NCI-H128 (cell line): ENCODE results near the gene HYI.
A peak's percentile ranks its signal among the peaks of the same experiment; 100 is the strongest.

Source experiments
- DNase-seq: peaks from one replicate; lab custom pipeline; 2025; ENCODE audit not compliant: unreplicated experiment; lab: John Stamatoyannopoulos, UW

The HYI gene

DNA sequence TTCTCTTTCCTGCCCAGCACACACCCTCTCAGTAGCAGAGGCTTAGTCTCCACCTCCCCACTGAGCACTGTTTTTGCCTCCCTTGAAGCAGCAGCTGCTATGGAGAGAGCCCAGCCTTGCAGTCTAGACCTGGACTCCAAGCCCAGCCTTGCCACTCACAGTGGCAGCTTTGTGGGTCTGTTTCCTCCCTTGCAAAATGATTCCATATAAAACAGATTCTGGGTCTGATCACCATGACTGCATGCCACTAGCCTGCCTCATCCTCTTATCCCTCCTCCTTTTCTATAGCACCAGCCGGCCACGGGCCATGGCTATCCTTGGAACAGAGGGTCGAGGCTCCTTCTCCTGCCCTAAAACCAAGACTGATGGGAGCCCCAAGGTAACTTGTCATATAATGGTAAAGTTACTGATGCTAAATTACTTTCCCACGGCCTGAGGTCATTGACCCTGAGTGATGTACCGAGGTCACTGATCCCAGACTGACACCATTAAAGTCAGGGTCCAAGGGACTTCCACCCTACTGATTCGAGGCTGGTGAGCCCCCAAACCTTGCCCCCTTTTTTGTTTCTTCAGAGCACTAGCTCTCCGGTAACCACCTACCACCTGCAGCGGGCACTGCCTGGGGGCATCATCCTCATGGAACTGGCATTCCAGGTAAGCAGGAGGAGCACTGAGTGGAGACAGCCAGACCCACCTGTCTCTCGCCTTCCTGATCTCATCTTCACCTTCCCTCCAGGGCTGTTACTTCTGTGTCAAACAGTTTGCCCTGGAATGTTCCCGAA lies 7.9 kb downstream of the HYI start:
- DNase-seq: no peak

DNA sequence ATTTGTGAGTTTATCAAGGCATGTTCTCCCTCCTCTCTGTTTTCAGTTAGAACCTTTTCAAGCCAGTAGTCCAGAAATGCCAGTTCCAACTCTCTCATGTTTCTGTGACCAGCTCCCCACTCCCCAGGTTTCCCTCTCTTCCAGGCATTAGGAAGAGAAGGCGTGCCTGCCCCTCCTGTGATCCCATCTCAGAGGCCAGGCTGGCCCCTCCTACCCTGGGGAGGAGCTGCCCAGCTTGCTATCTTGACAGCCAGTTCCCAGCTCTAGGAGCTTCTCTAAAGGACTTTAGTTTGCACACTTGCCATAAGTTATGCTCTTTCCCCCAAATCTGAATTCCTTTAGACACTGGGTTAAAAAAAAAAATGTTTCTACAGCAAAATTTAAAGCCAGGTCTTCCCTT lies 8.9 kb downstream of the HYI start:
- DNase-seq: no peak

DNA sequence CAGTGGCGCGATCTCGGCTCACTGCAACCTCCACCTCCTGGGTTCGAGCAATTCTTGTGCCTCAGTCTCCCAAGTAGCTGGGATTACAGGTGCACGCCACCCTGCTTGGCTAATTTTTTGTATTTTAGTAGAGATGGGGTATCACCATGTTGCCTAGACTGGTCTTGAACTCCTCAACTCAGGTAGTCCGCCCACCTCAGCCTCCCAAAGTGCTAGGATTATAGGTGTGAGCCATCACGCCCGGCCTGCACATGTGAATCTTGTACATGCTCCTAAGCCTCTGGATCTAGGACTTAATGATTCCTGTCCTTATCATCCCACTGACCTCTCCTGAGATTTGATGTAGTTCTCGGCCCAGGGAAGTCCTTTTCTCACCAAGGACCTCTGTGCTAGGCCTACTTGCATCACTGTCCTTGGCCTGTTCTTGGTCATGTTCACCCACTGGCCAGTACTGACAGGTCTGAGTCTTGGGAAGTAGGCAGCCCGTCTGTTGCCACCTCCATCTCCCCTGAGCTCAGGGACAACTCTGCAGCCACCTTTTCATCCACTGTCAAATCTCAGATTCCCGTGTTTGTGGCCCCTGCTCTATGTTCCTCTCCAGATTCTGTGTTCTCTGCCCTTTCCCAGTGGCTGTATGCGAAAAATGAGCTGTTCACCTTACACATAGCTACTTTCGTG lies 9.4 kb downstream of the HYI start:
- DNase-seq: no peak

DNA sequence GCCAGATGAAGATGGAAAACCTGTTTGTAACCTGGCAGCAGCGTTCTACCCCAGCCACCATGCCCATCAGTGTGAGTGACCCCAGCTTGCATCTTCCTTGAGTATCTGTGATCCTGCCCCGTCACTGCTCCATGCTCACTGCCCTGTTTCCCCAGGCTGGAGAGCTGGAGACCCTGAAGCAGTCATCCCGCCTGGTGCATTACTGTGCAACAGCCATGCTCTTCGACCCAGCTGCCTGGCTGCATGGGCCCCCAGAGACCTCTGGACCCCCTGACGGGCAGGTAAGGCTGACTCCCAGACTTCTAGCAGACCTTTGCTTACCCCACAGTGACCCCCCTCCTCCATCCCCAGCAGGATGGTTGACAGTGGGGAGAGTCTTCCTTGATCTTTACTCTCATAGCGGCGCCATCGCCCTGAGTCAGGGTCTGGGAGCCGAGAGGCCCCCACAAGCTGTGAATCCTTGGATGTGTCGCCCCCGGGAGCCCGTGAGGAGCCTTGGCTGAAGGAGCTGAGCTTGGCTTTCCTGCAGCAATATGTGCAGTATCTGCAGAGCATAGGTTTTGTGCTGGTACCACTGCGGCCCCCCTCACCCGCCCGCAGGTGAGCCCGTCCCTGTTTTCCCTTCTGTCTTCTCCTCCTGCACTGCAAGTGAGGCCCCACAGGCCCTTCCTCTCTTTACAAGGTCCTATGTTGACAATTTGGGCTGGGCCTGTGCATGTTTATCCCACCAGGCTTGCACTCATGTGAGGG lies 10.4 kb downstream of the HYI start:
- no peak for DNase-seq

DNA sequence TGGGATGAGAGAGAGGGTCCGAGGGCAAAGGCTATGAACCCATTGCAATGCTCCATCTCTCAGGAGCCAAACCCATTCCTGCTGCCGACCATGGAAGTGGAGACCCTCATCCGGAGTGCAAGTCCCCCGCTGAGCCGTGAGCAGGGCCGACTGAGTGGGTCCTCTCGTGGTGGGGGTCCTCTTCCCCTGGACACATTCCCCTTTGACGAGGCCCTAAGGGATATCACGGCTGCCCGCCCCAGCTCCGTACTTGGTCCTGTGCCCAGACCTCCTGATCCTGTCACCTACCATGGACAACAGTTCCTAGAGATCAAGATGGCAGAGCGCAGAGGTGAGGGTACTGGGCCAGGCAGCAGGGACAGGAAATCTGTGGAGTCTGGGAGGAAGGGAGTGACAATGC lies 11.0 kb downstream of the HYI start:
- DNase-seq: no peak

DNA sequence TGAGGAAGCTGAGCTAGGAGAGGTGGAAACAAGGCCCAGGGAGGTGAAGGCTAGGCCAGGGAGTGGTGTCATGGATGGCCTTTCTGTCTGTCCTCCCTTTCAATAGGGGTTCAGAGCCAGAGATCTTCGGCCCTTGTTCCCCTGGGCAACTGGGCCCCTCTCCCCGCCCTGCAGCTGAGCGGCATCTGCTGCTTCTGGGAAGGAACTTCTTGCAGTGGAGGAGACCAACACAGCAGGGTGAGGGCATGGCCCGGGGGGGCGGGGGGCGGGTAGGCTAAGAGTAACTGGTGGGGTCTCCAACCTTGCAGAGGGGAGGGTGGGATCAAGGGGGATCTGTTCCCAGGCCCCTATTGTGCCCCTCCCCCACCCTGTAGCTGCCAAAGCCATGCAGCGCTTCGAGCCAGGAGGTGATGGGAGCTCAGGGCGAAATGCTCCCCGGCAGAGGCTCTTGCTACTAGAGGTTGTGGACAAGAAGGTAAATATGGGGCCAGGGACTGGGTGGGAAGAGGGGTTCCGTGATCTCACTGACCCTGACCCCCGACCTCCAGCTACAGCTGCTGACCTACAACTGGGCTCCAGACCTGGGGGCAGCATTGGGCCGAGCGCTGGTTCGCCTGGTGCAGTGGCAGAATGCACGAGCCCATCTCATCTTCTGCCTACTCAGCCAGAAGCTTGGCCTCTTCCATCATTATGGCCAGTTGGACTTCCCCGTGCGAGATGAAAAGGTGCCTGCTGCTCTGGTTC lies 11.7 kb downstream of the HYI start:
- no peak for DNase-seq

DNA sequence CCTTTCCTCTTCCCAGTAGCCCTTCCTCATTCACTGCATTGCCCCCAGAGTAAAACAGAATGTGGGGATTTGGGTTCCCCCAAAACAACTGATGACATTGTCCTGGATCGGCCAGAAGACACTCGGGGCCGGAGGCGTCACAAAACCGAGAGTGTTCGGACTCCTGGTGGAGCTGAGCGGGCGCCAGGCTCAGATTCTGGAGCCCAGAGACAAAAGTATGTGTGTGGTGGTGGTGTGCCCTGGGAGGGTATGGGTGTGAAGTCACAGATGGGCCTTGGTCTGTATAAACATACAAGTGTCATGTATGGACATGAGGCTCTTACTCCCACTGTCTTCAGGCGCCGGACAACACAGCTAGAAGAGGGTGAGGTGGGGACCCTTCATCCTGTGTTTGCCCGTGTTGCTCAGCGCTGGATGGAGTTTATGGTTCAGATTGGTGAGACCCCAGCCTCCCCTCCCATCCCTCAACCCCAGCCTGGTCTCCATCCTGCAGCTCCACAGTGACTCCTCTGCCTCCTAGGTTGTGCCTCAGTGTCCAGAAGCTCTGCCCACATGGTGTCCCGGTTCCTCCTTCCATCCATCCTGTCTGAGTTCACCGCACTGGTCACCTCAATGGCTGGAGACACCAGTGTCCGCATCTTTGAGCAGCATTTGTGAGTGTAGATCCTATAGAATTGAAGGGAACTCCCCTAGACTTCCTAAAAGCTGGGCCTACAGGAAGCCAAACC lies 12.4 kb downstream of the HYI start:
- no peak for DNase-seq

DNA sequence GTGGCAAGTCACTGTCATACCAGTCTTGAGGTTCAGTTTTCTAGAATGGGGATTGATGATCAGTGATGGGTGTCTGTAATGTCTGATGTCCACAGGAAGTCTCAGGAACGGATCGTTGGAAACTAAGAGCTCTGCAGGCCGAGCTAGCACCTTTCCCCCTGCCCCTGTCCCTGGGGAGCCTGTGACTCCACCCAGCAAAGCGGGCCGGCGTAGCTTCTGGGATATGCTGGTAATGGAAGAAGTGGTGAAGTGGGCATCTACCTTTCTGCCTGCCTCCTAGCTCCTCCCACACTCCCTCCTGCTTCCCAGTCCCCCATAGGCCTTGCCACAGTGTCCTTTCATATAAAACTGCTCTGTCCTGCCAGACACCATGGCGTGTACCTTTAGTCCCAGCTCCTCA lies 13.4 kb downstream of the HYI start:
- peak; percentile 60 for DNase-seq

DNA sequence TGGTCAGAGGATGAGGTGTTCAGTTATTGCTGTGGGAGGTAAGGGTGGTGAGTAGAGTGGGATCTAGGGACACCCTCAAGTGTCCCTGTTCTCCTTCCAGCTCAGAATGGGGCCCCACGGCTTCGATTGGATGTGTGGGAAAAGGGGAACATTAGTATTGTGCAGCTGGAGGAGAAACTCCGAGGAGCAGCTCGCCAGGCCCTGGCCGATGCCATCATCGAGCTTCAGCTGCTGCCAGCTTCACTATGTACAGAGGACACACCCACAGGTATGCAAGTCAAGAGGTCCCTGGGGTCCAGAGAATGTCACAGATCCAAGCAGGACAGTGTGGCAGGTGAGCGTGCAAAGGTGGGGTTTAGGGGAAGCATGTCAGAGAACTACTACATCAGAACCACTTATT lies 13.9 kb downstream of the HYI start:
- no peak for DNase-seq

DNA sequence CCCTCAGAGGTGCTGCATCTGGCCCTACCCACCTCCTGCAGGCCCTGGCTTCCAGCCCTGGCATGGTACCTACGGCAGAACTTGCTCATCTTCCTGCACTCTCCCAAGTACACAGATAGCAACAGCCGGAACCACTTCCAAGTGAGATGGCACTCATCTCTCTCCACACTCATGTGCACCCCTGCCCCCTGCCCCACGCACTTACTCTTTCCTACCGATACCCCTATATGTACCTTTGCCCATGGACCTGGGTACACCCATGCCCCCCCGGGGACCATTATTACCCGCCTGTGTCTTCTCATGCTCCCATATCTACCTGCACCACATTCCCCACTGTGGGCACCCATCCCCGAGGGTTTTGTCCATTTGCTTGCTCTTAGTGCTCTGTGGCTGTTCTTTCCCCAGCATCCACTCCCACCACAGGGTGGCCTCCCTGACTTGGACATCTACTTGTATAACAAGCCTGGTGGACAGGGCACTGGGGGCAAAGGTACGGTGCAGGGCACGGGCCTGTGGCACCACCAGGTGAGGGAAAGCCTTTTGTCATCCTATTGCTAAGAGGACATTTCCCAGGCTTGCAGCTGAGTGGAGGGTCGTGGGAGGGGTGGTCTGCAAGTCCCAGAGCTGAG lies 14.7 kb downstream of the HYI start:
- no peak for DNase-seq

DNA sequence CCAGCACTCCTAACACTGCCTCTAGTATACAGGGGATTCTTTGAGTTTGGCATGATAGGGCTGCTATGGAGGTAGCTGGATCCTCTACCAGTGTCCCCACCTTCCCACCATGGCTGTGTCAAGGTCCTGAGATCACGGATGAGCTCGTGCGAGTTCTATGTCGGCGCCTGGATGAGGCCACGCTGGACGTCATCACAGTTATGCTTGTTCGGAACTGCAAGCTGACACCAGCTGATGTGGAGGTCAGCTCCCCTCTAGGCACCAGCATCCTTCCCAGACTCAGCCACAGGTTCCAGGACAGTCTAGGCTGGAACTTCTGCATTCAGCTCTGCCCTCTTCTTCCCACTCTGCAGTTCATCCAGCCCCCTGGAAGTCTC lies 15.2 kb downstream of the HYI start:
- no peak for DNase-seq

DNA sequence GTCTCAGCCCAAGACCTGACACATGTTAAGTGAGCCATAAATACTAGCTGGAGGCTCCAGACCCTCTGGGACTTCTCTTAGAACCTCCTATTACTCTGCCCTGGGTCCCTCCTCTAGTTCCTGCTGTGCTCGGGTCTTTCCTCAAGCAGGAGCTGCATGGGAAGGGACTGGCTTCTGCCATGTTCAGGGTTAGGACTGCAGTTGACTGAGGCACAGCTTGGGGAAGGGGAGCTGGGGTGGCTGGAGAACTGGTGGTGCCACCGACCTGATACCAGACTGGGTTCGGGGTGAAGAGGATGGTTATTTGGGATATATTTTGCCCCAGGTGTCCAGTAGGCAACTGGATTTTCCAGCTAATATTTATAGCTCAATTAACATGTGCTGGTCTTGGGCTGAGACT lies 15.7 kb downstream of the HYI start:
- DNase-seq: no peak

DNA sequence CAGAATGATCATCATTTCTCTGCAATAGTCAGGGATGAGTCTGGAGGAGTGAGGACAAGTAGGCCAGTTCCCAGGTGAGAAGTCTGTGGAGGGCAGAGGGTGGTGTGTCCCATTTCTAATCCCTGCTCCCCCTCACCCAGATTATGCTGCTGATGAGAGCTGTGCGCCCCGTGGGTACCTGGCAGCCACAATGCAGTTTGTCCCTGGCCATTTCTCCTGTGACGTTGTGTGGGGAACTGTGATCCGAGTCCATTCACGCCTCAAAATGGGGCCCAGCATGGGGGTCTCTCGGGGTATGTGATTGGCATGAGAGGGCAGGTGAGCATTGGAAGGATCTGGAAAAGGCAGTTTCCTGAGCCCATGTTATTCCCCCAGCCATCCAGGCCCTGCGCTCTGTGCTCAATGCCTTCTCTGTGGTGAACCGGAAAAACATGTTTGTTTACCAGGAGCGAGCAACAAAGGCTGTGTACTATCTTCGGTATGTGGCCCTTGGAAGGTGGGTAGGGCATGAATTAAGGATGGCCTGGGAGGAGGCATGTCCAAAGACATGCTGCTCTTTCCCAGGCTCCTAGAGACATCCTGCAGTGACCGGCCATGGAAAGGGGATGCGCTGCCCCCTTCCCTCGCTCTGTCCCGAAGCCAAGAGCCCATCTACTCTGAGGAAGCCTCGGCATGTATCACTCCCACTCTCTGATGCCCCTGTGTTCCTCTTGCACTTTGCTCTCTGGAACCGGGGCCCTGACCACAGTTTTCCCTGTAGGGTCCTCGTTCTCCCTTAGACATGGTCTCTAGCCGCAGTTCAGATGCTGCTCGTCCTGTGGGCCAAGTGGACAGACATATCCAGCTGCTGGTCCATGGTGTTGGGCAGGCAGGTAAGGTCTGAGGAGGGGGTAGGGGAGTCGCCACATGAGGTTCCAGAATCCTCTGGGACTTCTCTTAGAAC lies 16.4 kb downstream of the HYI start:
- no peak for DNase-seq

DNA sequence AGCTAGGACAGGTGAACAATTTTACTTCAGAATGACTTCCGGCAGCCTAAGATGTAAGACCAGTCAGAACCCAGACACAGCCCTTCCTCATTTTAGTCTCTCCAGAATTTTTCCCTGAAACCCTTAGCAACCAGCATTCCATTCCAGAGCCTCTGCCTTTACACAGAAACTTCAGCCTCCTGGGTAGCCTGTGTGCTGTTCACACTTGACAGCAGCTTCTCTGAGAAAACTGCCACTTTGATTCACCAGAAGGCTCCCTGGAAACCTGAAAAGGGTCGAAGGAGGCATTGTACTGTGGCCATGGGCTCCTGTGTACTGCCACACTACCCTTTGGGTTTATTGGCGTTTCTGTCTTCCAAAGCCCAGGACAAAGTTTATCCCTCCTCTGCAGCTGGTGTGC lies 17.4 kb downstream of the HYI start:
- DNase-seq: no peak

DNA sequence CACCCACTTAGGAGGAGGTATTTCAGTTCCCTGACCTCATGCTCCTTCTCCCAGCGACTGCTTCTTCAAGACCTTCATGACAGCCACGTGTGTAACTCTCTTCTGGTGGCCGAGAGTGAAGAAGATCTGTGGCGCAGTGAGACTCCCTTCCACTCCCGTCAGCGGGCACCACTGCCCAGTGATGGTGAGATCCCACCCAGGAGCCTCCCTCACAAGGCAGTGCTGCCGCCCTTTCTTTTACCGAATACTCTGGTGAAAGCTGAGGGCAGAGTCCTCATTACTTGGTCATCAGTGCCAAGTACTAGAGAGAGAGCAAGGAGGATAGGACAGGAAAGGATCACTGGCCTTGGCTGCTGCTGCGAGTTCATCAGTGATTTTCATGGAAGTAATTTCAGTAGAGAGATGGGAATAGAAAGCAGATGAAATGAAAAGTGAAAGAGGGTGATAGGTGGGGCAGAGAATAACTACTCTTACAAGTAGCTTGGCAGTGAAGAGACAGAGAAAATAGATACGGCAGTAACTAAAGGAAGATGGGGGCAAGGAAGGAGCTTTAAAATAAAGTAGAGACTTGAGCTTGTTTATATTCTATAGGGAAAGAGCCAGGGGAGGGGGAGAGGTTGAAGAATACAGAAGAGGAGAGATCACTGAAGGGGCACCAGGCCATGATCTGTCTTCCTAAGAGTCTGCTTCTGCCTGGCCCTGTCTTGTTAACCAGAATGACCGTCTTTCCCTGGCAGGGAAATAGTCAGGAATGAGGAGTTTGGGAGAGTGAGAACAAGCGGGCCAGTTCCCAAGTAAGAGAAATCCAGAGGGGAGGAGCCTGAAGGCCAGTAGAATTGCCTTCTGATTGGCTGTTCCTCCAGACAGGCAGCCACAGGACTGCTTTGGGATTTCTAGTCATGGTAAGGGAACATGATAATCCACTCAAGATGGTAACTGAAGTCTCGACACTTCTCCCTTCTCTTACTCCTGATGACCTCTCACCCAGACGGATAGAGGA lies 18.3 kb downstream of the HYI start:
- DNase-seq: no peak

DNA sequence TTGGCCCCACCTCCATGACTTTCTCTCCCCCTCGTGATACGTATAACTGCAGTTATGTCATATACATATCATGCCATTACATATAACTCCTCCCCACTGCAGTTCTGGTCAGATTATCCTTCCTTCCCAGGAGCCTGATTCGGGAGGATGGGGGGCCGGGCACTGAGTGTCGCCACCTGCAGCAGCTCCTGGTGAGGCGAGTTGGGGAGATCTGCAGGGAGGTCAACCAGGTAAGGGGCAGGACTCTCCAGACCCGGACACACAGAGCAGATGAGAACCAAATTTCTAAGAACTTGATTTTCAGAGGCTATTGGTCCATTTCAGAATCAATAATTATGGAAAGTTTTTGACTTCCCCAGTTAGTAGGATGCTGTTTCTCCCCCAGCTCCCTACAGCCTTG lies 19.5 kb downstream of the HYI start:
- DNase-seq: no peak

DNA sequence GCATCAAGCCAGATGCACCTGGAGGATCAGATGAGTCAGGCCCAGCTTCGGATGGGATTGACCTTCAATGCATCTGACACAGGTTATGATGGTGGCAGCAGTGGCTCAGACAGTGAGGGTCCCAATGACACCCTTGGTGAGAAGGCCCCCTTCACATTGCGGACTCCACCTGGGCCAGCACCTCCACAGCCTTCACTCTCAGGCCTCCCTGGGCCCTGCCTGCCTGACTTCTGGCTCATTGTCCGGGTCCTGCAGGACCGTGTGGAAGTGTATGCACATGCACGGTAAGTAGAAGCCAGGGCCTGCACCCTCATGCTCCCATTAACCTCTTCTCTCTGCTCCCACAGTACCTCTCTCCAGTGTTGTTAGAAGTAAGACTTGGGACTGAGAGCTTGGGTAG lies 20.8 kb downstream of the HYI start:
- DNase-seq: no peak
